Measurements from ENCODE around the gene MYRIP.
"Not testable (repeated sequence)": the region's sequence is repeated elsewhere in the genome, so short reads cannot be mapped to it uniquely, and the experiment has no call there.

MYRIP gene

DNA sequence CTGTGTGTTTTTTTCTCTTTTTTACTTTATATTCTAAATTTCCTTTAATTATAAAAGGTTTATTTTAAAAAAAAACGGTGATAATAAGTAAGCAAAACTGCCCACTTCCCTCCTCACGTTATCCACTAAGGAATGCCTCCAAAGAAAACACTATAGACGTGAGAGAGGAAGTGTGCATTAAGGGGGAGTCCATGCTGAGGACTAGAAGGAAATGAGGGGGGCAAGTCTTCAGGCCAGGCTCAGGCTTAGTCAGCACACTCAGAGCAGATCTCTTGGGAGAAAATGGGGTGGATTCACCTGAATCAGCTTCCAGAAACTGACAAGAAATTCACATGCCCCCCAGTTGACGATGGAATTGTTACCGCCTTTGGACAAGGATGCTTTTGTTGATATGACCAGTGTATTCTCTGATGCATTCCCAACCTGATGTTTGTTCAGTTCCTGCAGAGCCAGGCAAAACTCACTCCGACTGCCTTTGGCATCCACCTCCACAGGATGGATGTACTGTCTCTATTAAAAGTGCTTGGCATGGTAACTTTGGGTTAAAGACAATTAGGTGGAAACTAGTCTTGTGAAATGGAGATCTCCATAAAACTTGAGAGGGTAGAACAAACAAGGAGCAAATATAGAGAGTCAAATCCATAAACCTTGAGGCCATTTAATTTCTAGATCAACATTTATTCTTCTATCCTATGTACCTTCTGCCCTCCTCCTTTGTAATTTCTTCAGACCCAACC lies 167.8 kb downstream of the MYRIP start:
- DNase-seq, result no peak

DNA sequence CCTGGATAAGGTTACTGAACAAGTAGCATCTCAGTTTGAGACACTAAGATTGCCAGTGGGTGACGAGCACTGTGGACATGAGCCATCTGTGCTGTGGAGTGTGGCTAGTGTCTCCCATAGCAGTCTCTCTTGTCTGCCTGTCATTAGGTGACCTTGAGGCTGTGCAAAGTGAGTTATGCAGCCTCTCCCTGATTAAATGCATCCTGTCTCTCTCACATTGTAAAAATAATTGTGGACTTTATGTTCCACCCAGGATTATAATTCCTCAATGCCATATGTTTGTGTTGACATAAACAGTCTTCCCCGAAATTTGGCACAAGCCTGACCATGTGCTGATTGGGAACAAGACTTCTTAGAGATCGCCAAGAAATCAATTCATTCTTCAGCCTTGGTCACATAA lies 168.9 kb downstream of the MYRIP start:
- DNase-seq, result no peak

DNA sequence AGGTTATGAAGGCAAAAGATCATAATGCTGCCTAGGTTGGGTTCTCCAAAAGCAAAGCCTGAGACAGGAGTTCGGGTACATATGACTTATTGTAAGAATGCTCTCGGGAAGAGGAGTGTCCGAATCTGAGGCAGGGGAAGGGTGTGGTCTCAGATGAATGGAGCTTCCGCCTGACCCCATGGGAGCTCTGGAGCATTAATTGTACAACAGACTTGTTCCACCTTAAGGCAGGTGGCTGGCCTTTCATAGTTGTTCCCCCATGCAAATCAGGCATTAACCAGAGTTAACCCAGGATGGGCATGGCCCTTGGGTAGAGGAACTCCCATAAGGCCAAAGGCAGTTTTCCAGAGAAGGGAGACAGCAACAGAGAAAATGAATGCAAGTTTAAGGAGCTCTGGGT lies 170.6 kb downstream of the MYRIP start:
- DNase-seq, result no peak

DNA sequence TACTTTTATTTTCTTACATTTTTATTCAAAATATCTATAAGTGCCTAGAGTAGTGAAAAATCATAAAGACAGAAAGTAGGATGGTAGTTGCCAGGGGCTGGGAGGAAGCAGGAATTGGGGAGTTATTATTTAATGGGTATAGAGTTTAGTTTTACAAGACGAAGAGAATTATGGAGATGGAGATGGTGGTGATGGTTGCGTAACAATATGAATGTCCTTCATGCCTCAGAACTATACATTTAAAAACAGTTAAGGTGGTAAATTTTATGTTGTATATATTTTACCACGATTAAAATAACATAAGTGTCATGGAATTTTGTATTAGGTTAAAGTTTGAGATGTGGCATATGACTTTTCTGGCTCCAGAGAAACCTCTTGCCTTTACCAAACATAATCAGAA lies 171.4 kb downstream of the MYRIP start:
- no peak for DNase-seq

DNA sequence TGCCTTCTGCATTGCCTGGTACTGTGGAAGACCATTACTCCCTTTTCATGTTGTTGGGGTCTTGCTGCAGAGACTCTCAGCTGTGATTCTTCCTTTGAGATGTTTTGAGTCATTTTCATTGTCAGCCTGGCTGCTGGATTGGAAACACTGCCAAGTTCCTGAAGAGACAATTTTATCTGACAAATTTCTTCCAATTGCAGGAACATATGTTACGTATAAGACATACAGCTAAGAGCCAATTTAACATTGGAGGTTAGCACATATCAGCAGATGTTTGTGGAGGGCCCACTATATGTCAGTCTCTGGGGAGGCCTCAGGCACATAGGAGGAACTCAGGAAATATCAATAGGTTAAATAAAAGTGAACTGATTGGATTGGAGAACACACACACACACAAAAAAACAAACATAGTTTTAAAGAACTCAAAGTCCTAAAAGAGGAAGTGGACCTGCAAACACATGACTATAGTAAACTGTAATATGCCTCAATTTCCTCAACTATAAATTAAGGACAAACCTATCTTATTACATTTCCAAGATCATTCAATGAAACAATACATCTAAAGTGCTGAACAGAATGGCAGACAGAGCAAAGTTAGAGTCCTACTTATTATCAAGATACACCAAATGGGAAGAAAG lies 172.3 kb downstream of the MYRIP start:
- DNase-seq, result no peak

DNA sequence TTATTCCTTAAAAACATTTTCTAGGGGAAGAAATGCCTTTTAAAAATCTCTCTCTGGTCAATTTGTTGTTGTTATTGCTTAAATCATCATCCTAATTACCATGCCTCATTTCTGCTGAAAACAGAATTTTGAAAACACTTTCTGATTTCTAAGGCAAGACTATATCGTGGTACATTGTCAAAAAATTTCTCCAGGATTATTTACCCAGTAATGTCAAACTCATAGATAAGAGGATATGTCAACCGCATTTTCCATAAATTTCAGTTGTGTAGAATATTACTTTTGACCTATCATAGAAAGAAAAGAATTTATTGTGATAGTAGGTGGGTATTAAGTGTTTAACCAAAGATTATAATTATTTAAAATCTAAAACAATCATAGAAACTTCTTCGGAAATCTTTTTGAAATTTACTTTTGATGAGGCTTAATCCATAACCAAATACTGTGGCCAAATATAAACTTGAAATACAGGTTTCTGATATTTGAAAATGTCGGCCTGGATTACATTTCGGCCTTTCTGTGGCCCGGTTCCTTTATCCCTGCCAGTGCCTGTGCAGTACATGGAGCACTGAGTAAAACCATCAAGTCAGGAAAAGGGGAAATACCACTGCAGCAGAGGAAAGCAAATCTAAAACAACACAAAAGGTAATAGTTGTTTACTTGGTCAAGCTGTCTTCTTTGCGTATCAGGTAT lies 173.4 kb downstream of the MYRIP start:
- DNase-seq, result no peak

DNA sequence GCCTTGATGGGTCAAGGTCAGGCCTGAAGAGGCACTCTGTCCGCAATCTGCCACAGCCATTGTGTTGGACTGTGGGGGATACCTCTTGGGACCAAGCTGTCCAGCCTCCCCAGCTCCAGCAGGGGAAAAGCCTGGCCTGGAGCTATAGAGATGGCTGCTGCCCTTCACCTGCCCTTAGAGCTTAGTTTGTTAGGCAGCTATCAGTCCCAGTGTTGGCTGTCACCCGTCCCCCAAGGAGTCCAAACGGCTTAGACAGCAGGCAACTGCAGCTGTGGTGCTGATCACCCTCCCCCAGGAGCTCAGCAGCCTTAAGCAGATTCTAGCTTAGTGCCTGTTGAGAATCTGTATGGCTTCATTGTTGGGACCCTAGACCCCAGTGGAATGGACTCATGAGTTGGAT lies 180.3 kb downstream of the MYRIP start:
- no peak for DNase-seq

DNA sequence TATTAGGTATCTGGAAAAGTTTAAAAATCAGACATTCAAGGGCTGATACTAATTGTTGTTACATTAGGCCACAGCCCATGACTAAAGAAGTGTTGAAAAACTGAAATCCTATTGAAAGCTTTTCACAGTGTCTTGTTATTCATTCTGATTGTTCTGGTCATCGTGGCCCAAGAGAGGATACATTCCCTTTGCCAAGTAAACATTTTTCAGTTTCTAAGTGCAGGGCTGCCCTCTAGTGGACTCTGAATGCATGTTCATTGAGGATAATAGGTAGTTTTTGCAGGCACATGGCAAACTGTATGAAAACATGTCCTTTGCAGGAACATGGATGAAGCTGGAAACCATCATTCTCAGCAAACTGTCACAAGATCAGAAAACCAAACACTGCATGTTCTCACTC lies 181.1 kb downstream of the MYRIP start:
- DNase-seq, result no peak

DNA sequence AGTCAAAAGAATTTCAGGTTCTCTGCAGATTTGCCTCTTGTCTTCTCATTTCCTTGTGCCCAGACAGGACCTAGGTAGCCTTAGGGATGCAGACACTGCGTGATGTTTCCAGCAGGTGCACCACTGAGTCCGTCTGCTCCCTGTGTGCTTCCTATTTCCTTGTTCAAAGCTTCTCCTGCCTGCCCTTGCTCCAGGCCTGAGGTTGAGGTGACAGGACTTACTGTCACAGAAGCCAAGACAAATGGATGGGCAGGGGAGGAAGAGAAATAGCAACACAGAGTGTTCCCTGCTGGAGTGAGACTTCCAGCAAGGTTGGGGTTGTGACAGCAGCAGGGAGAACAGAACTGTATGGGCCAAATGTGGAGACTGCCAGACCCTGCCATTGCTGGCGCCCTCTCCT lies 199.4 kb downstream of the MYRIP start:
- DNase-seq, result no peak

DNA sequence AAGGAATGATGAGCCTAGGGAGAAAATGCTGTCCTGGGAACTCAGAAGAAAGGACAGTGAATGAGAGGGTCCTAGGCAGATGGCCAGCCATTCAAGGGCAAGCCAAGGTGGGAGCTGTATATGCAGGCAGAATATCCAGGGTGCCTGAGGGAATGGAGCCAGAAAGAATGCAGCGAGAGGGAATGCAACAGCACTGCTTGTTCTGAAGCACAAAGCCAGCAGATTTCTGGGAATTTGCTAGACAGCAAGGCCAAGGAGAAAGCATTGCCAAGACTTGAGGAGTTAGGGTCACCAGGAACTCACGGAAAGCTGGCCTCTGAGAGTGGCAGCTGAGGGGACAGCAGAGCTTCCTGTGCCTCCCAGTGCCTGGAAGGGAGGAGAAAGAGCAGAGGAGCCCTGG lies 200.6 kb downstream of the MYRIP start:
- DNase-seq, result no peak

DNA sequence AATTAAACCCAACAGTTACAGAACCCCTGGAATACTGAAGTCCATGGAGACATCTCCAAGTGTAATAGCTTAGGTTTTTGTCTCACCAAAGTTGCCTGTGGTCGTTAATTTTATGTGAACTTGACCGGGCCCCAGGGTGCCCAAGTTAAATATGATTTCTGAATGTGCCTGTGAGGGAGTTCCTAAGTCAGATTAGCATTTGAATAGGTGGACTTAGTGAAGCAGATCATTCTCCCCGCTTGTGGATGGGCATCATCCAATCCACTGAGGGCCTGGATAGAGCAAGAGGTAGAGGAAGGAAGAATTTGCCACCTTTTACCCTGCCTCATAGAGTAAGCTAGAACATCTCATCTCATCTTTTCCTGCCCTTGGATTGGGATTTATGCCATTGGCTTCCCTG lies 203.0 kb downstream of the MYRIP start:
- no peak for DNase-seq

DNA sequence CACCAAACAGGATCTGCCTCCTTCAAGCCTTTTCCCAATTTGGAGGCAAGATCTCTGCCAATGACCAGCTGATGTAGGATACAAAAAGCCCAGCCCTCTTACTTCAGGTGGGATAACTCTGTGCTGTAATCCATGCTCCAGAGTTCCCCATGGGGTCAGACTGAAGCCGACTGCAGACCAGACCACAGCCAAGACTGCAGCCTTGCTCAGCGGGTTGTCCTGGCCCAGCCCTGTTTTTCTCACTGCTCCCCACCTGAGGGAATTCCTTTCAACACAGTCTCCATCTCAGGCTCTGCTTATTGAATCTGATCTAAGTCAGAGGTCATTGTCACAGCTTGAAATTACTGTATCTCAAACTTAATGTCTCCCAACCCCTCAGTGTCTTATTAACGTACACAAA lies 207.0 kb downstream of the MYRIP start:
- no peak for DNase-seq

DNA sequence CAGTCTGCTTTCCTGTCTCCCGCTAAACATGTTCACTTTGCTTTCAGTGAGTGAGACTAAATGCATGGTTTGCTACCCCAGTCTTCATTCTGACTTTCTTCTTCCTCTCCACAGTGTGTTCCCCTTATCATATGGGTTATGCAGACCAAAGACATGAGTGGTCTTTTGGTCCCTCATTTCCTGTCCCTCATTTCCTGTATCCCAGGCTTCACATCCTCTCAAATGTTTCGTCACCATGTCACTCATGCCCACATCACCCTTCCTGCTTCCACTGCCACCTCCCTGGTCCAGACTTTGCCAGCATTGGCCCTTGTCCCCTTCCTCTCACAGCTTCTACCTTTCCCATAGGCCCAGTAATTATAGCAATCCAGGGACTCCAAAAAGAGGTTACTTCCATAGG lies 209.0 kb downstream of the MYRIP start:
- DNase-seq, result no peak

DNA sequence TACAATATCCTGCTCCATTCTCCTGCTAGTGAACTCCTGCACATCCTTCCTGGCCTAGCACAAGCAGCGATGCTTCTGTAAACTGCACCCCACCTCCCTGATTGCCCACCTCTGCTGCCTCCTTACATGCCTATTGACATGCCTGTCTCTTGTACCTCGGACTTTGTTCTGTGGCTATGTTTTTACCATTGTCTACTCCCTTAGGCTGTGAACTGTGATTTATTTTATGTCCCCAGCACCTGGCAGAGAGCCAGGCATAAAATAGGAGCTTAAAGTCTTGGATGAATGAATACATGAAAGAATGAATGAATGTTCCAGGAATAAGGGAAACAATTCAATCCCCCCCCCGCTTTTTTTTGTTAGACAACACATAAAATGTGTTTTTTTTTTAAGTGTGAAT lies 210.0 kb downstream of the MYRIP start:
- no peak for DNase-seq

DNA sequence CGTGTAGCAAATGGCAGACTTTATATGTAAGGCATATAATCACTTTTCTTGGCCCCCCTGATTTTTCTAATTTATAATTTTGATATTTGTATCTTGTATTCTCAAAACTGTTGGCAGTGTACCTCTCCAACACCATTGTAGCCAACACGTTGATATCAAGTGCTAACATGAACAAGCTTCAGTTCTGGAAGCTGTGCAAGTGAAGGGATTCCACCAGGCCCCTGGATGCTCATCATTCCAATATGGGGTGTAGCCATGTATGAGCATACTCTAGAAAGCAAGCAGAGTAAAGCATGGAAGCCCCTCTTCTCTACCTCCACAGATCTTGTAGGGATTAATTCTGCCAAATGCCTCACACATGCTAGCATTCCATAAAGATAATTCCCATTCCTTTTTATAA lies 211.3 kb downstream of the MYRIP start:
- no peak for DNase-seq

DNA sequence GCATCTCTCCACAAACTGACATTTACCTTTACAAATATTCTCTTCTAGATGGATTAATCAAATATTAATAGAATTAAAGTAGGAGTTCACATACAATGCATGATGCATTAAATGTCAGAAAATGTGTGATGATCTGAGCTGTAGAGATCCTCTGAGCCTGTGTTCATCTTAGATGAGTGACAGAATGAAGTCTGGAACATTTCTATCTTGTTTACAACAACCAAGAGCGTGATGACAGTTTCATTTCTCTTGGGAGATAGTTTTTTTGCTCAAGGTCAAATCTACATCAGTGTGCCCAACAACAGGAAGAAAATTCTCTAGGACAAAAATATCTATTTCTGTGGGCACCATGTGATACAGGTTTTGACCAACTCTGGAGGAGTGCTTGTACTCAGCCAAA lies 211.9 kb downstream of the MYRIP start:
- DNase-seq, result no peak

DNA sequence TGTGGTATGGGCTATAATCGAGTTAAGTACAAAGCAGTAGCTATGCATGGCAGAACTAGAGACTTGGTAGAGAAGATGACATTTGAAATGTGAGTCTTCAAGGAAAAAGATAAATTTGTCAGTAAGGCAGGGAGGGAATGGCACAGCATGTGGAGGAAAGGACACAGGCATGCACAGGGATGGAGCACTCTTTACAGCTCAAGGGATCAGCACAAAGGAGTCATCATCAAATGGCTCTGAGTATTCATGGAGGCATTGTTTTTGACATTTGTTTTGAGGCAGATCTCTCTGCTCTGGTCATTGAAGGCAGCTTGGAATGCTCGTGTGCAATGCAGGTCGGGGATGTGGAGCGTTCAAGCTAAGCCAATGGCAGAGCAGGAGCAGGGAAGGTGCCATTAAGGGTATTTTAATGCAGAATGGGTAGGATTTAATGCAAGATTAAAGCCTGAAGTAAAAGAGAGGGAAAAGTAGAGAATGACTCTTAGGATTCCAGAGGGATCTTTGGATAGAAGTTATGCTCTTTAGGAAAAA lies 213.0 kb downstream of the MYRIP start:
- DNase-seq, result no peak

DNA sequence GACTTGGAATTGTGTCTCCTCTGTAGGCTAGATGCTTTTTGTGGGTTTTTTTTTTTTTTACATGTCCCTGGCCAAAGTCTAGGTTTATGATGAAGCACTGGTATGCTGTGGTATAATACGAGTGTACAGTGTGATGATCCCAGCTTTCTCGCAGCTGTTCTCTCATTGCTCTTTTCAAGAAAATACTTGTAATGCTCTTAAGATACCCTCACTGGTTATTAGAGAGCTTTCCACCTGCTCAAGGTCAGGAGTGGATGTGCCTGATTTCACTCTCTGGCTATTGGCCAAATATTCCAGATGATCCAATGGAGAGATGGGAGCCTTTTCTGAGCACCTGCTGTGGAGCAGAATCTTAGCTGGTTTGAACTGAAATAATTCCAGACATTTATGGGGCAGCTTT lies 215.1 kb downstream of the MYRIP start:
- no peak for DNase-seq

DNA sequence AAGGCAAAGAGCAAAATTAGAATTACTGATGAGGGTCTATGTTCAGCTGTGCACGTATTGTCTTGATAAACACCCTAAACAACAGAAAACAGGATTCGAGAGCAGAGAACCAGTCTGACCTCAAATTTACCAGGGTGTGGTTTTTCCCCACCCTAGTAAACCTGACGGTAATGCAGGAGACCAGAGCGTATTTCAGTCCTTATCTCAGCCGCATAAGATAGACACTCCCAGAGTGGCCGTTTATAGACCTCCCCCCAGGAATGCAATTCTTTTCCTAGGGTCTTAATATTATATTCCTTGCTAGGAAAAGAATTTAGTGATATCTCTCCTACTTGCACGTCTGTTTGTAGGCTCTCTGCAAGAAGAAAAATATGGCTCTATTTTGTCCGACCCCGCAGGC lies 216.5 kb downstream of the MYRIP start:
- DNase-seq, result not testable (repeated sequence)

DNA sequence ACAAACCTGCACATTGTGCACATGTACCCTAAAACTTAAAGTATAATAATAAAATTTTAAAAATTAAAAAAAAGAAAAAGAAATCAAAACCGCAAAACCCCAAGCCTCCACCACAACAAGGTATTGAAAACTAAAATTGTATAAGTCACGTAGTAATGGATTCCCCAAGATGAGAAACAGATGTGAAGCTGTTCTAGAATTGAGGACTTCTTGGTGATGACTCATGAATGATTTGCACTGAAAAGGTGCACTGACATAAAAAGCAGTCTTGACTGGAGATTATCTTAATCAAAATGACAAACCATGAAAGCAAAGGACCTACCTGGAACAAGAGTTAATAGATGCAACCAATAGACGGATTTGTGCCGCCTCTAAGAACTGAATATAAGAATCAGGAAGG lies 225.8 kb downstream of the MYRIP start:
- no peak for DNase-seq

DNA sequence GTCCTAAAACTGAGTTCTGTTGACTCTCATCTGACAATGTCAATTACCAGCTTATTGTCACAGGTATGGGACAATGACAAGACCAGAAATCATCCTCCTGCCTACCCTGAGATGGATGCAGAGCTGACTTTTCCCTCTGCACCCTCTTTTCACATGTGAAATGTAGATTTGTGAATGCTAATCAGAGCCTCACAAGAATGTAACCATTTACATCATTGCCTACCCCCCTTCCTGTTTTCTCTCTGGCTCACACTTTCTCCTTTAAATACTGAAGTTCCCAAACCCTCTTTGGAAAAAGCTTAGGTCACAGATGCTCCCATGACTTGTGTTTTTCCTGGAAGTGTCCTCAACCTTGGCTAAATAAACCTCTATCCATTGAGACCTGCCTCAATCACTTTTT lies 228.2 kb downstream of the MYRIP start:
- no peak for DNase-seq

DNA sequence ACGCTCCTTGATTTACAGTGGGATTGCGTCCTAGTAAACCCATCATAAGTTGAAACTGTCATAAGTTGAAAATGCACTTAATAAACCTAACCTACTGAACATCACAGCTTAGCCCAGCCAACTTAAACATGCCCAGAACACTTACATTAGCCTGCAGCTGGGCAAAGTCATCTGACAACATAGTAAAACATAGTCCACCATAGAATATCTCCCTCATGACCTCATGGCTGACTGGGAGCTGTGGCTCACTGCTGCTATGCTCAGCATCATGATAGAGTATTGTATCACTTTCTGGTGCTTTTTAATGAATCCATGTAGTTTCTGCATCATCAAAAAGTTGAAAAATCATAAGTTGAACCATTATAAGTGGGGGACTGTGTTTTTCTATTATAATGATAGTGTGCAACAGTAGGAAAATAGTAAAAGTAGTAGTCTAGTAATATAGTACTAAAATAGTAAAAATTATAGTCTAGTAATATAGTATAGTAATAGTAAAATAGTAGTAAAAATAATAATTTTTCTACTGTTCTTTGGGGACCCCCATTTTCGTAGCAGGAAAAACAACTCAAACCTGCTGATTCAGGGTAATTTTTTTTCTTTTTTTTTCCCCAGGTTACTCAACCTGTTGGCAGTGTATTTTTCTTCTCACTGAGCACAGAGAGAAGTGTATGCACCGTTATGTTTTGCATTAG lies 233.5 kb downstream of the MYRIP start:
- no peak for DNase-seq

DNA sequence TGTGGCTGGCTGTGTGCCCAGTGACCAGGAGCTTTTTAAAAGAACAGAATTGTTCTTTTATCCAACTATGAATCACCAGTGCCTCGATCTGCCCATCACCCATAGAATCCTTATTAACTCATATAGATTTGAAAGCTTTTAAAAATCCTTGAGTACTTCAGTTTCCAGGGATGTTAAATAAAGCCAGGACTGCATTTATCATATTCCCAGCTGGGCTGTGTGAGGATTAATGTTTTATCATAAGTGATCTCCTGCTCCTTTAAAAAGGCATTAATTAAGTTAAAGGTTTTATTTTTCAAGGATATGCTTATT lies 234.0 kb downstream of the MYRIP start:
- DNase-seq, result no peak

DNA sequence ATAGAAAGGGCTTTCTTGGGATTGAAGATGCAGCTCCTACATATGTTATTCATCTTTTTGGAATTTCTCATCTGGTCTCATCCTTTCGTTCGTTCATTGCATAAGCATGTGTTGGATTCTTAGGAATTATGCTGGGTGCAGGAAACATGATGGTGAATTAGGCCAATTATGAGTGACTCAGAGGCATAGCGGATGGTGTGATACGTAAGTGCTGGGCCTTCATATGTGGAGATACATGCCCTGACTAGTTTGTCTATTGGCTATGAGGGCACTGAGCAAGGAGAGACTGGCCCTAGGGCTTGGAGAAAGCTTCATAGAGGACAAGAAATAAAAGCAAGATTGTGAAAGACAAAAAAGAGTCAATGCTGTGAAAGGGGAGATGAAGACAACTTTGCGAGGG lies 235.1 kb downstream of the MYRIP start:
- DNase-seq, result no peak

Measured in NCI-H446 treated with DMSO at 0.1 percent for 48 hours (cell line).